ENCODE measurements around the gene TIPARP. TPM values are rescaled to one million over a fixed set of nuclear protein-coding genes. Genes with fewer than 3 reads are reported as not detected.

The TIPARP gene
- total RNA-seq (10 to 100 TPM; 25.3 to 42.8 (median 27.0) TPM), polyA plus RNA-seq (10 to 100 TPM; 12.2 to 26.6 (median 18.0) TPM)

GRCh38 chr3:156674046-156674910 is at the start of gene TIPARP:
TIPARP (plus strand) TSS chr3:156674590; CDS start chr3:156677698, 3,108 bp downstream.
- TF ChIP-seq POLR2A (IDR thresholded peaks at IDR 0.05) (peak; percentile 96 to 97), CTCF (IDR thresholded peaks at IDR 0.05) (peak; percentile 61 to 78 (median 64)), EP300 (IDR thresholded peaks at IDR 0.05) (peak in 2 of 4 donors; percentile 25 to 45), POLR2AphosphoS5 (IDR thresholded peaks at IDR 0.05) (peak; percentile 99 to 100 (median 100))
- Histone ChIP-seq H3K27ac (peak within 1 kb of the TSS; percentile 96 to 98 (median 98)), H3K9me3 (no peaks in the 10 kb centered on the region), H3K4me1 (peaks cover 0 to 38% (median 29%) of the 10 kb centered on the region in 4 donors), H3K27me3 (no peaks in the 10 kb centered on the region), H3K4me3 (peak within 1 kb of the TSS; percentile 59 to 87 (median 82)), H3K36me3 (peaks cover 0 to 17% (median 3%) of the 10 kb centered on the region in 4 donors)
- intact Hi-C loops (cut with DNase I): loop anchor here (1.0 to 5.0 kb wide), 6 partner anchors 67 to 563 kb away; partner anchors contain the start of gene SSR3
- DNase-seq: peak; percentile 100
- 0% methylated on average over 105 of the region's 105 CpGs for WGBS, 2 donors

GRCh38 chr3:156626104-156626503 is 48.3 kb upstream of the TIPARP start:
- 51 to 64% methylated on average over 5 of the region's 5 CpGs for WGBS, 2 donors
- intact Hi-C loops (cut with DNase I): no loop called here
- no peaks in the 10 kb centered on the region for H3K9me3 ChIP-seq

GRCh38 chr3:156627946-156628569 is 46.3 kb upstream of the TIPARP start:
- 71 to 78% methylated on average over 3 of the region's 3 CpGs for WGBS, 2 donors
- TF ChIP-seq EP300 (IDR thresholded peaks at IDR 0.05) (no peak), CTCF (IDR thresholded peaks at IDR 0.05) (no peak), POLR2AphosphoS5 (IDR thresholded peaks at IDR 0.05) (no peak), POLR2A (IDR thresholded peaks at IDR 0.05) (no peak)
- Histone ChIP-seq H3K4me3 (no peak overlapping the region), H3K36me3 (no peaks in the 10 kb centered on the region), H3K9me3 (no peaks in the 10 kb centered on the region), H3K27me3 (no peaks in the 10 kb centered on the region), H3K27ac (no peak overlapping the region), H3K4me1 (peaks cover 0 to 5% (median 0%) of the 10 kb centered on the region in 4 donors)
- DNase-seq: no peak
- intact Hi-C loops (cut with DNase I): no loop called here

More at GRCh38 chr3:156626104-156626503, 48.3 kb upstream of the TIPARP start:
- H3K36me3 ChIP-seq: no peaks in the 10 kb centered on the region
- H3K4me1 ChIP-seq: peaks cover 0 to 5% (median 0%) of the 10 kb centered on the region in 4 donors
- H3K4me3 ChIP-seq: no peak overlapping the region
- TF ChIP-seq POLR2AphosphoS5 (IDR thresholded peaks at IDR 0.05) (no peak), POLR2A (IDR thresholded peaks at IDR 0.05) (no peak)
- DNase-seq: no peak
- no peaks in the 10 kb centered on the region for H3K27me3 ChIP-seq
- no peak overlapping the region for H3K27ac ChIP-seq

- Histone ChIP-seq H3K9me3 (no peaks in the 10 kb centered on the region), H3K27ac (no peak overlapping the region), H3K4me1 (peaks cover 0 to 8% (median 2%) of the 10 kb centered on the region in 4 donors), H3K36me3 (no peaks in the 10 kb centered on the region), H3K27me3 (no peaks in the 10 kb centered on the region), H3K4me3 (no peak overlapping the region)
- intact Hi-C loops (cut with DNase I): no loop called here
- no peak for DNase-seq
- TF ChIP-seq POLR2A (IDR thresholded peaks at IDR 0.05) (no peak), CTCF (IDR thresholded peaks at IDR 0.05) (no peak)
- WGBS, 2 donors: 88 to 89% methylated on average over 5 of the region's 5 CpGs
Observed at GRCh38 chr3:156628836-156629618, 45.4 kb upstream of the TIPARP start.

Data from sigmoid colon (tissue), 7 donors.